HepG2 (cell line): ENCODE data around the gene ZC3H18. TPM values are rescaled to one million over a fixed set of nuclear protein-coding genes. Genes with fewer than 3 reads are reported as not detected.

Experiments used
- ATAC-seq: fragments of 200-7000 bp; cut with Tn5 transposase; 3 replicates; pipeline ENCODE4 v1.9.1; 2020; ENCODE audit warnings: mild to moderate bottlenecking, moderate library complexity
- BruUV-seq: library from RNA; stranded (reverse); fragments of 400-500 nt; replicated peaks from 2 replicates; lab custom pipeline; 2021; lab: Mats Ljungman, UMichigan
- CTCF ChIA-PET: fragments of 300-600 bp; formaldehyde crosslinking; extraction: SDS; loops from one replicate; lab custom pipeline; 2021; ENCODE audit warnings: low total read pairs, inconsistent platforms, low intra/inter-chr PET ratio; lab: Yijun Ruan, JAX
- POLR2A ChIA-PET: fragments of 350-600 bp; sonication (Branson Sonifier 250); formaldehyde crosslinking; loops from one replicate; lab custom pipeline; 2020; ENCODE audit warnings: antibody characterized with exemption, inconsistent platforms; lab: Yijun Ruan, JAX
- DNase-seq: peaks from one replicate; pipeline ENCODE4 v3.0.0-alpha.2; 2015; ENCODE audit warnings: low spot score
- FAIRE-seq: peaks from 3 replicates; lab custom pipeline; 2011; peaks lifted over from hg19 to GRCh38; lab: Jason Lieb, UNC
- H2AFZ ChIP-seq: one replicate; pipeline ENCODE4 v1.6.1; 2011; ENCODE audit warnings: low read length, inconsistent platforms
- H3K27ac ChIP-seq: fragments of 300-600 bp; 3 replicates; pipeline ENCODE4 v1.8.0; 2011; ENCODE audit warnings: mixed run types, mild to moderate bottlenecking, mixed read lengths, low read length, inconsistent platforms; ENCODE audit not compliant: insufficient read depth; ENCODE audit errors: extremely low read length
- H3K27me3 ChIP-seq, 2 experiments: fragments of 200-600 bp in 1 of 2; 2 replicates in 1 of 2; 3 replicates in 1 of 2; pipeline versions ENCODE4 v1.6.0 to v1.8.0; 2011; ENCODE audit warnings: low read length in 2 of 2, mild to moderate bottlenecking in 2 of 2, moderate library complexity in 2 of 2, inconsistent platforms in 1 of 2; ENCODE audit not compliant: insufficient read depth in 2 of 2, control insufficient read depth in 1 of 2
- H3K36me3 ChIP-seq, 2 experiments: fragments of 200-600 bp in 1 of 2; replicated peaks in 1 of 2; 2 replicates in 1 of 2; 3 replicates in 1 of 2; pipeline versions ENCODE4 v1.5.1 to v1.8.0; 2011; ENCODE audit warnings: low read length in 2 of 2, inconsistent platforms in 1 of 2; ENCODE audit not compliant: insufficient read depth in 2 of 2, control insufficient read depth in 1 of 2
- H3K4me1 ChIP-seq: 2 replicates; pipeline ENCODE4 v1.5.1; 2012; ENCODE audit warnings: low read length, inconsistent platforms; ENCODE audit not compliant: insufficient read depth
- H3K4me2 ChIP-seq: 2 replicates; pipeline ENCODE4 v1.6.0; 2011; ENCODE audit warnings: low read depth, low read length, inconsistent platforms
- H3K4me3 ChIP-seq, 3 experiments: fragments of 200-600 bp in 1 of 3; sonication (generic), shearing (Covaris generic) in 1 of 3; replicated peaks in 1 of 3; 2 replicates each; pipeline ENCODE4 v1.5.1; 2011 to 2016; ENCODE audit warnings: low read length in 3 of 3, inconsistent platforms in 2 of 3, low read depth in 2 of 3, mild to moderate bottlenecking in 2 of 3, control low read depth in 1 of 3, mixed read lengths in 1 of 3; ENCODE audit not compliant: insufficient read depth in 1 of 3
- H3K79me2 ChIP-seq: one replicate; pipeline ENCODE4 v1.6.1; 2011; ENCODE audit warnings: low read length, inconsistent platforms; ENCODE audit not compliant: insufficient read depth
- H3K9ac ChIP-seq: 2 replicates; pipeline ENCODE4 v1.6.0; 2011; ENCODE audit warnings: mild to moderate bottlenecking, low read depth, low read length, inconsistent platforms; ENCODE audit not compliant: insufficient read depth
- H3K9me3 ChIP-seq: 2 replicates; pipeline ENCODE4 v1.5.1; 2012; ENCODE audit warnings: mild to moderate bottlenecking, low read length
- H4K20me1 ChIP-seq: 2 replicates; pipeline ENCODE4 v1.6.0; 2011; ENCODE audit warnings: inconsistent platforms, mild to moderate bottlenecking, low read length, moderate library complexity; ENCODE audit not compliant: insufficient read depth
- CENPX ChIP-seq: sonication (generic); formaldehyde crosslinking; IDR thresholded peaks from 2 replicates; pipeline ENCODE4 v1.9.0; 2021; ENCODE audit warnings: mild to moderate bottlenecking, missing genetic modification reagents, moderate library complexity
- NCOR1 ChIP-seq: fragments of 200-600 bp; sonication (generic); IDR thresholded peaks from 2 replicates; pipeline ENCODE4 v1.7.0; 2017; ENCODE audit warnings: antibody characterized with exemption, low read length, borderline replicate concordance
- SMAD1 ChIP-seq: sonication (generic); formaldehyde crosslinking; IDR thresholded peaks from 2 replicates; pipeline ENCODE4 v1.4.0; 2020; ENCODE audit warnings: missing genetic modification reagents, low read depth, mild to moderate bottlenecking, borderline replicate concordance
- TRIM24 ChIP-seq: sonication (generic); formaldehyde crosslinking; IDR thresholded peaks from 2 replicates; pipeline ENCODE4 v1.8.0; 2022; ENCODE audit warnings: mild to moderate bottlenecking, missing genetic modification reagents
- TSC22D2 ChIP-seq: sonication (generic); formaldehyde crosslinking; IDR thresholded peaks from 2 replicates; pipeline ENCODE4 v1.5.1; 2020; ENCODE audit warnings: missing genetic modification reagents, mild to moderate bottlenecking, borderline replicate concordance
- ZFP36L2 ChIP-seq: sonication (generic); formaldehyde crosslinking; IDR thresholded peaks from 2 replicates; pipeline ENCODE4 v1.4.0; 2020; ENCODE audit warnings: missing genetic modification reagents
- ZNF20 ChIP-seq: sonication (generic); formaldehyde crosslinking; IDR thresholded peaks from 2 replicates; pipeline ENCODE4 v1.4.0; 2020; ENCODE audit warnings: mild to moderate bottlenecking, moderate library complexity, missing genetic modification reagents
- ZNF224 ChIP-seq: sonication (generic); formaldehyde crosslinking; IDR thresholded peaks from 2 replicates; pipeline ENCODE4 v1.5.0; 2020; ENCODE audit warnings: mild to moderate bottlenecking, missing genetic modification reagents
- ZNF296 ChIP-seq: sonication (generic); formaldehyde crosslinking; conservative IDR thresholded peaks from 2 replicates; pipeline ENCODE4 v1.5.0; 2020; ENCODE audit warnings: mild to moderate bottlenecking, missing genetic modification reagents
- ZNF33B ChIP-seq: sonication (generic); formaldehyde crosslinking; IDR thresholded peaks from 2 replicates; pipeline ENCODE4 v1.5.1; 2020; ENCODE audit warnings: mild to moderate bottlenecking, missing genetic modification reagents
- ZNF589 ChIP-seq: sonication (generic); formaldehyde crosslinking; conservative IDR thresholded peaks from 2 replicates; pipeline ENCODE4 v1.8.0; 2022; ENCODE audit warnings: mild to moderate bottlenecking, moderate library complexity, missing genetic modification reagents
- ZSCAN9 ChIP-seq: IDR thresholded peaks from 2 replicates; pipeline ENCODE4 v1.6.1; 2016; ENCODE audit warnings: borderline replicate concordance
- WGBS: methylation state at CpG from one replicate; pipeline ENCODE4 v1.1.6; 2017; ENCODE audit warnings: low lambda C conversion rate; 5-methylcytosine and 5-hydroxymethylcytosine counted together
- in situ Hi-C: cut with HindIII; loops from 2 replicates; pipeline ENCODE4 v1.10.0; 2017; ENCODE audit warnings: low pct_unique_long_range_greater_than_20kb; ENCODE audit not compliant: extremely low pct_ligation_motif_present
- intact Hi-C: fragments of 100-400 bp; cut with micrococcal nuclease; formaldehyde crosslinking; loops from one replicate; pipeline ENCODE4 v1.10.0; 2022; ENCODE audit not compliant: unreplicated experiment
- polyA plus RNA-seq, 8 experiments: library from polyadenylated mRNA; depleted of rRNA in 3 of 8; stranded (reverse) in 7 of 8; unstranded in 1 of 8; fragments of >200 nt; fragmentation: Illumina TruSeq in 4 of 8; extraction: Trizol in 4 of 8; gene quantifications; 2 replicates each; pipeline versions ENCODE4 v1.2.1 to v1.2.3, GENCODE V29; 2011 to 2016; ENCODE audit warnings: low read depth in 4 of 8, missing spikeins in 1 of 8, mixed read lengths in 1 of 8; ENCODE audit not compliant: insufficient read depth in 1 of 8
- total RNA-seq, 5 experiments: library from RNA; depleted of rRNA; stranded (reverse); fragments of >200 nt; fragmentation: Illumina TruSeq; extraction: Trizol; gene quantifications; 2 replicates each; pipeline ENCODE4 v1.2.3, GENCODE V29; 2016; ENCODE audit warnings: low read depth in 1 of 5
- TF ChIP-seq, protein P1 (sequence below): sonication (generic); formaldehyde crosslinking; IDR thresholded peaks from 2 replicates; pipeline ENCODE4 v1.8.1; 2023; ENCODE audit warnings: mild to moderate bottlenecking, missing genetic modification reagents
- TF ChIP-seq, protein P2 (sequence below): sonication (generic); formaldehyde crosslinking; IDR thresholded peaks from 2 replicates; pipeline ENCODE4 v1.5.0; 2020; ENCODE audit warnings: mild to moderate bottlenecking, missing genetic modification reagents

The ZC3H18 gene
- total and polyA plus RNA-seq, 2 of the 13 experiments (the other 11 are each of a cell fraction or from before 2014, with no cell fraction given), result 11.2 to 27.4 TPM

DNA sequence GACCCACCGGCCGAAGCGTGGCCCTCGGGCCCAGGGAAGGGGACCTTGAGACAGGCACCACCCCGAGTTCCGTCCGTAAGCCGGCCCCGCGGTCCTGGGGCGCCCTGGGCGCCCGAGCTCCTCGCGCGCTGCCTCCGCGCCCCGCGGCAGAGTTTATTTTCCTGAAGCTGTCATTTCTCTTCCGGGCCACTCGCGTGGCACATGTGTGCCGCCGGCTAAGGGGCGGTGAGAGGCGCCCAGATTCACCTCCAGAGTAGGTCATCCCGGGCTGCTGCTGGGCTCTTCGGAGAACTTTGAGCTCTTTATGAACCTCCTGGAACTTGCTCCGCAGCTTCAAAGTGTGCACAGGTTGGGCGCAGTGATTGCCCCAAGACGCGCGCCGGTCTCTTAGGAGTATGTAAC, 489 bp downstream of the ZC3H18 start (continued):
- TF ChIP-seq ZNF224 (CRISPR knock-in tag), result 0 out of 2 replicates have a peak, but pooled peaks have one; percentile 6

DNA sequence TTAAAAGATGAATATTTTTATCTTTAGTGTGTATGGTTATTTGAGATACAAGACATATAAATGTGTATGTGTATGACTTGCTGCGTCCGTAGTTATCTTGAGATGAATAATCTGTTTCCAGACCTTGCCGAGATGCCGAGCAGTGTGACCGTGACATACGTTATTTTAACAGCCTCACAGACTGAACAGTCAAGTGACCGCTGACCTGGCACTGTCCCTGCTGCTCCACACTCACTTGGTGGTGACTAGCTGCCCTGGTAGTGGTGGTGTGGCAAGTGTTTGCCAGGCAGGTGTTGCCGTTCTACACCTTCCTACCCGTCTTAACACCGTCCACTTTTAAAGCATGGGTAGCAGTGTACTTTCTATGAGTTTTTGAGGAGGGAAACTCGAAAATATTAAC, 5.0 kb downstream of the ZC3H18 start:
- intact Hi-C loops, result no loop called here
- no peak overlapping the region for H3K9ac ChIP-seq
- H3K4me3 ChIP-seq, result no peak overlapping the region
- H4K20me1 ChIP-seq, result peaks cover 27% of the 10 kb centered on the region
- DNase-seq, result no peak
- POLR2A ChIA-PET, result no interaction called here
- no TSS peak for BruUV-seq
- H3K27me3 ChIP-seq, result no peaks in the 10 kb centered on the region; a peak in 1 of 5 replicates
- H3K4me2 ChIP-seq, result no peak overlapping the region
- FAIRE-seq, result no peak
- peaks cover 36 to 77% of the 10 kb centered on the region in 2 experiments for H3K36me3 ChIP-seq
- WGBS, result 98% methylated on average over 11 of the region's 11 CpGs
- no peak overlapping the region for H2AFZ ChIP-seq
- H3K4me1 ChIP-seq, result peaks cover 19% of the 10 kb centered on the region
- no peak for TF ChIP-seq ZNF589 (CRISPR knock-in tag)
- TF ChIP-seq, protein P1, sequence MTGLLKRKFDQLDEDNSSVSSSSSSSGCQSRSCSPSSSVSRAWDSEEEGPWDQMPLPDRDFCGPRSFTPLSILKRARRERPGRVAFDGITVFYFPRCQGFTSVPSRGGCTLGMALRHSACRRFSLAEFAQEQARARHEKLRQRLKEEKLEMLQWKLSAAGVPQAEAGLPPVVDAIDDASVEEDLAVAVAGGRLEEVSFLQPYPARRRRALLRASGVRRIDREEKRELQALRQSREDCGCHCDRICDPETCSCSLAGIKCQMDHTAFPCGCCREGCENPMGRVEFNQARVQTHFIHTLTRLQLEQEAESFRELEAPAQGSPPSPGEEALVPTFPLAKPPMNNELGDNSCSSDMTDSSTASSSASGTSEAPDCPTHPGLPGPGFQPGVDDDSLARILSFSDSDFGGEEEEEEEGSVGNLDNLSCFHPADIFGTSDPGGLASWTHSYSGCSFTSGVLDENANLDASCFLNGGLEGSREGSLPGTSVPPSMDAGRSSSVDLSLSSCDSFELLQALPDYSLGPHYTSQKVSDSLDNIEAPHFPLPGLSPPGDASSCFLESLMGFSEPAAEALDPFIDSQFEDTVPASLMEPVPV, result no peak
- no peak overlapping the region for H3K27ac ChIP-seq
- no peaks in the 10 kb centered on the region for H3K9me3 ChIP-seq
- no peak for ATAC-seq
- in situ Hi-C loops, result no loop called here
- H3K79me2 ChIP-seq, result peaks cover 53% of the 10 kb centered on the region
- CTCF ChIA-PET, result no interaction called here

DNA sequence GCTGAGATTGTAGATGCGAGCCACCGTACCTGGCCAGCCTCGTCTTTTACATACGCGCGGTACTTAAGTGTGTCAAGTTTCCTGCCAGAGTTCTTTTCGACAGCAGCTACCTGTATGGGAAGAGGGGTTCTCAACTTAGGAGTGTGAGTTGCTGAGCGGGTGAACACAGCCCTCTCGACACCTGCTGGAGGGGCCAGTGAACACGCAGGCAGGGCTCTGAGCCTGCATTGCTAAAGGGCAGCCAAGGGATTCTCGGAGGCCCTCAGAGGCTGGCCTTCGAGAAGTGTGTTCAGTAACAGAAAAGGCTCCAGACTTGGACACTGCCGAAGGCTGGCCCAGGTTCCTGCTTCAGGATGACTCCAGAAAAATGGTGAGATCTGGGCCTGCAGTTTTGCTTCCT, 6.1 kb downstream of the ZC3H18 start:
- Histone ChIP-seq H3K36me3 (peaks cover 42 to 88% of the 10 kb centered on the region in 2 experiments), H3K27me3 (no peaks in the 10 kb centered on the region; a peak in 1 of 5 replicates), H4K20me1 (peaks cover 19% of the 10 kb centered on the region), H3K79me2 (peaks cover 44% of the 10 kb centered on the region), H3K27ac (no peak overlapping the region), H3K9ac (no peak overlapping the region), H3K4me1 (peaks cover 16% of the 10 kb centered on the region), H2AFZ (no peak overlapping the region), H3K9me3 (no peaks in the 10 kb centered on the region), H3K4me3 (no peak overlapping the region), H3K4me2 (no peak overlapping the region)
- BruUV-seq, result no TSS peak
- ATAC-seq, result no peak
- in situ Hi-C loops, result no loop called here
- intact Hi-C loops, result no loop called here
- no peak for DNase-seq
- 97% methylated on average over 12 of the region's 13 CpGs for WGBS
- no peak for FAIRE-seq
- CTCF ChIA-PET, result no interaction called here
- POLR2A ChIA-PET, result no interaction called here
- TF ChIP-seq, protein P2, sequence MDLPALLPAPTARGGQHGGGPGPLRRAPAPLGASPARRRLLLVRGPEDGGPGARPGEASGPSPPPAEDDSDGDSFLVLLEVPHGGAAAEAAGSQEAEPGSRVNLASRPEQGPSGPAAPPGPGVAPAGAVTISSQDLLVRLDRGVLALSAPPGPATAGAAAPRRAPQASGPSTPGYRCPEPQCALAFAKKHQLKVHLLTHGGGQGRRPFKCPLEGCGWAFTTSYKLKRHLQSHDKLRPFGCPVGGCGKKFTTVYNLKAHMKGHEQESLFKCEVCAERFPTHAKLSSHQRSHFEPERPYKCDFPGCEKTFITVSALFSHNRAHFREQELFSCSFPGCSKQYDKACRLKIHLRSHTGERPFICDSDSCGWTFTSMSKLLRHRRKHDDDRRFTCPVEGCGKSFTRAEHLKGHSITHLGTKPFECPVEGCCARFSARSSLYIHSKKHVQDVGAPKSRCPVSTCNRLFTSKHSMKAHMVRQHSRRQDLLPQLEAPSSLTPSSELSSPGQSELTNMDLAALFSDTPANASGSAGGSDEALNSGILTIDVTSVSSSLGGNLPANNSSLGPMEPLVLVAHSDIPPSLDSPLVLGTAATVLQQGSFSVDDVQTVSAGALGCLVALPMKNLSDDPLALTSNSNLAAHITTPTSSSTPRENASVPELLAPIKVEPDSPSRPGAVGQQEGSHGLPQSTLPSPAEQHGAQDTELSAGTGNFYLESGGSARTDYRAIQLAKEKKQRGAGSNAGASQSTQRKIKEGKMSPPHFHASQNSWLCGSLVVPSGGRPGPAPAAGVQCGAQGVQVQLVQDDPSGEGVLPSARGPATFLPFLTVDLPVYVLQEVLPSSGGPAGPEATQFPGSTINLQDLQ (CRISPR knock-in tag), result no peak
- no peak for TF ChIP-seq TSC22D2 (CRISPR knock-in tag)
- no peak for TF ChIP-seq ZFP36L2 (CRISPR knock-in tag)
- no peak for TF ChIP-seq ZNF296 (CRISPR knock-in tag)
- no peak for TF ChIP-seq NCOR1
- no peak for TF ChIP-seq ZNF33B (CRISPR knock-in tag)
- no peak for TF ChIP-seq ZSCAN9 (CRISPR knock-in tag)
- no peak for TF ChIP-seq CENPX
- no peak for TF ChIP-seq SMAD1 (CRISPR knock-in tag)
- TF ChIP-seq ZNF20 (CRISPR knock-in tag), result no peak
- no peak for TF ChIP-seq TRIM24 (CRISPR knock-in tag)
